Keratinocyte (primary cell): ENCODE data around the gene WDR26. TPM values are rescaled to one million over a fixed set of nuclear protein-coding genes. Genes with fewer than 3 reads are reported as not detected.

Experiments
- DNase-seq: peaks from one replicate; pipeline ENCODE4 v3.0.0-alpha.2; 2011; ENCODE audit warnings: low read depth, missing footprints, low spot score
- FAIRE-seq: peaks from 2 replicates; lab custom pipeline; 2011; peaks lifted over from hg19 to GRCh38; lab: Jason Lieb, UNC
- H2AFZ ChIP-seq: 2 replicates; pipeline ENCODE4 v1.6.0; 2012; ENCODE audit warnings: low read length, control low read depth, inconsistent platforms; ENCODE audit not compliant: control insufficient read depth
- H3K27ac ChIP-seq: 2 replicates; pipeline ENCODE4 v1.5.1; 2011; ENCODE audit warnings: low read length; ENCODE audit not compliant: control insufficient read depth, insufficient read depth
- H3K27me3 ChIP-seq: 3 replicates; pipeline ENCODE4 v1.6.0; 2011; ENCODE audit warnings: low read length; ENCODE audit not compliant: control insufficient read depth, insufficient read depth; ENCODE audit errors: extremely low read depth
- H3K36me3 ChIP-seq, 2 experiments: 2 replicates in 1 of 2; 3 replicates in 1 of 2; pipeline ENCODE4 v1.5.1; 2011; ENCODE audit warnings: low read length in 2 of 2, mild to moderate bottlenecking in 1 of 2; ENCODE audit not compliant: control insufficient read depth in 2 of 2, insufficient read depth in 2 of 2; ENCODE audit errors: extremely low read depth in 1 of 2
- H3K4me1 ChIP-seq: 3 replicates; pipeline ENCODE4 v1.5.1; 2011; ENCODE audit warnings: low read length; ENCODE audit not compliant: control insufficient read depth, insufficient read depth; ENCODE audit errors: extremely low read depth
- H3K4me2 ChIP-seq: 3 replicates; pipeline ENCODE4 v1.6.0; 2011; ENCODE audit warnings: low read depth, low read length; ENCODE audit not compliant: control insufficient read depth, insufficient read depth; ENCODE audit errors: extremely low read depth
- H3K4me3 ChIP-seq, 3 experiments: fragments of 200-600 bp in 1 of 3; sonication (generic) in 1 of 3; 2 replicates in 2 of 3; 3 replicates in 1 of 3; pipeline ENCODE4 v1.5.1; 2011 to 2016; ENCODE audit warnings: low read length in 3 of 3, mild to moderate bottlenecking in 3 of 3, control low read depth in 2 of 3, inconsistent platforms in 1 of 3, low read depth in 1 of 3, mixed read lengths in 1 of 3, mixed run types in 1 of 3, moderate library complexity in 1 of 3; ENCODE audit not compliant: control insufficient read depth in 2 of 3, insufficient read depth in 2 of 3; ENCODE audit errors: extremely low read depth in 1 of 3
- H3K79me2 ChIP-seq: 2 replicates; pipeline ENCODE4 v1.6.0; 2012; ENCODE audit warnings: low read length; ENCODE audit not compliant: control insufficient read depth, insufficient read depth
- H3K9ac ChIP-seq: 3 replicates; pipeline ENCODE4 v1.6.0; 2011; ENCODE audit warnings: low read length; ENCODE audit not compliant: control insufficient read depth, insufficient read depth; ENCODE audit errors: extremely low read depth
- H3K9me1 ChIP-seq: 3 replicates; pipeline ENCODE4 v1.6.0; 2011; ENCODE audit warnings: low read length; ENCODE audit not compliant: control insufficient read depth, insufficient read depth; ENCODE audit errors: extremely low read depth
- H3K9me3 ChIP-seq: 2 replicates; pipeline ENCODE4 v1.5.1; 2012; ENCODE audit warnings: low read depth, low read length; ENCODE audit not compliant: control insufficient read depth
- H4K20me1 ChIP-seq: 3 replicates; pipeline ENCODE4 v1.6.0; 2011; ENCODE audit warnings: low read length; ENCODE audit not compliant: control insufficient read depth, insufficient read depth; ENCODE audit errors: extremely low read depth
- CTCF ChIP-seq, 3 experiments: IDR thresholded peaks in 1 of 3; conservative IDR thresholded peaks in 1 of 3; optimal IDR thresholded peaks in 1 of 3; 2 replicates in 2 of 3; 3 replicates in 1 of 3; pipeline versions ENCODE3 to v1.5.1; 2011; ENCODE audit warnings: low read length in 3 of 3, mild to moderate bottlenecking in 3 of 3, moderate library complexity in 2 of 3, control low read depth in 1 of 3, inconsistent platforms in 1 of 3; ENCODE audit not compliant: insufficient read depth in 2 of 3; ENCODE audit errors: extremely low read depth in 1 of 3
- EZH2 ChIP-seq: IDR thresholded peaks from one replicate; pipeline ENCODE4 v1.6.1; 2012; ENCODE audit warnings: inconsistent platforms, mild to moderate bottlenecking, low read length, moderate library complexity
- dilution Hi-C: fragments of 300-500 bp; cut with MboI; formaldehyde crosslinking; loops from one replicate; pipeline ENCODE4 v1.7.0; 2020; ENCODE audit warnings: low sequenced_read_pairs; ENCODE audit not compliant: extremely low pct_ligation_motif_present
- polyA plus RNA-seq, 5 experiments: library from polyadenylated mRNA; depleted of rRNA in 3 of 5; stranded (reverse) in 3 of 5; stranded (forward) in 1 of 5; unstranded in 1 of 5; fragments of >200 nt; gene quantifications; 1 replicate in 1 of 5; 2 replicates in 3 of 5; 3 replicates in 1 of 5; pipeline versions ENCODE4 v1.2.1 to v1.2.3, GENCODE V29; 2011 to 2012; ENCODE audit warnings: missing spikeins in 2 of 5, low read depth in 1 of 5, low replicate concordance in 1 of 5

WDR26 gene
- polyA plus RNA-seq, 1 donor (not counting 4 experiments of a cell fraction or from before 2014, with no cell fraction given) = 46.4 TPM

- TF ChIP-seq CTCF (optimal IDR thresholded peaks at IDR 0.05 in 1 of 3, IDR thresholded peaks at IDR 0.05 in 1 of 3, conservative IDR thresholded peaks at IDR 0.05 in 1 of 3; ENCODE audit: extremely low read depth in 1 of 3, insufficient read depth in 2 of 3, low read length in 3 of 3) (no peak), EZH2 (no peak)
- no peaks in the 10 kb centered on the region for H3K9me3 ChIP-seq
- H3K4me3 ChIP-seq = no peak overlapping the region
- no peaks in the 10 kb centered on the region for H3K79me2 ChIP-seq
- FAIRE-seq (no peak), DNase-seq (no peak)
- peaks cover 20 to 31% of the 10 kb centered on the region in 2 experiments for H3K36me3 ChIP-seq
- H3K4me1 ChIP-seq = no peaks in the 10 kb centered on the region
- H4K20me1 ChIP-seq = no peaks in the 10 kb centered on the region
- no peak overlapping the region for H3K9ac ChIP-seq
- no peak overlapping the region for H3K4me2 ChIP-seq
- no peak overlapping the region for H2AFZ ChIP-seq
- no peak overlapping the region for H3K27ac ChIP-seq
- H3K27me3 ChIP-seq = no peaks in the 10 kb centered on the region
- no peaks in the 10 kb centered on the region for H3K9me1 ChIP-seq
- dilution Hi-C loops = no loop called here
Measured at GRCh38 chr1:224390517-224390916, 44.1 kb downstream of the WDR26 start.

GRCh38 chr1:224387943-224388342, 46.7 kb downstream of the WDR26 start:
- FAIRE-seq = no peak
- dilution Hi-C loops = no loop called here
- TF ChIP-seq CTCF (optimal IDR thresholded peaks at IDR 0.05 in 1 of 3, IDR thresholded peaks at IDR 0.05 in 1 of 3, conservative IDR thresholded peaks at IDR 0.05 in 1 of 3; ENCODE audit: extremely low read depth in 1 of 3, insufficient read depth in 2 of 3, low read length in 3 of 3) = no peak
- no peak for TF ChIP-seq EZH2

More at GRCh38 chr1:224387943-224388342, 46.7 kb downstream of the WDR26 start:
- Histone ChIP-seq H2AFZ (no peak overlapping the region), H3K4me3 (no peak overlapping the region), H3K4me2 (no peak overlapping the region), H3K79me2 (no peaks in the 10 kb centered on the region), H3K9ac (no peak overlapping the region), H3K4me1 (no peaks in the 10 kb centered on the region), H3K27ac (no peak overlapping the region), H3K9me1 (no peaks in the 10 kb centered on the region), H4K20me1 (no peaks in the 10 kb centered on the region), H3K9me3 (no peaks in the 10 kb centered on the region), H3K27me3 (no peaks in the 10 kb centered on the region), H3K36me3 (peaks cover 16 to 19% of the 10 kb centered on the region in 2 experiments)
- DNase-seq = no peak
